ENCODE data around the gene PDE6D.

DNA sequence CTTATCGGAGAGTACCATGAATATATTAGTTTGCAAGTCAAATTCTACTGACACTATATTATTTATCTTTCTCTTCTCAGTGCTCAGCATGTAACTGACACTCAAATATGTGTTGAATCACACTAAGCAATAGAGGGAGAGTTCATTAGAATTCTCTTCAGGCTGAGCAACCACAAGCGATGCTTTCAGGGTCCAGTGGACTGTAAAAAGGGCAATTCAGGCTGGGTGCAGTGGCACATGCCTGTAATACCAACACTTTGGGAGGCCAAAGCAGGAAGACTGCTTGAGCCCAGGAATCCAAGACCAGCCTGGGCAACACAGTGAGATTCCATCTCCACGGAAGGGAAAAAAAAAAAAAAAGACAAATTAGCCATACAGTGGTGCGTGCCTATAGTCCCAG, 16.3 kb downstream of the PDE6D start:
- TF ChIP-seq HDGF (IDR thresholded peaks at IDR 0.05; ENCODE audit: borderline replicate concordance) (no peak), L3MBTL2 (conservative IDR thresholded peaks at IDR 0.05) (no peak), BHLHE40 (IDR thresholded peaks at IDR 0.05; ENCODE audit: borderline replicate concordance) (no peak), FOXK2 (IDR thresholded peaks at IDR 0.05) (no peak), SUZ12 (IDR thresholded peaks at IDR 0.05) (no peak), SP1 (IDR thresholded peaks at IDR 0.05) (no peak), FOXM1 (IDR thresholded peaks at IDR 0.05; ENCODE audit: borderline replicate concordance) (no peak), ELF4 (IDR thresholded peaks at IDR 0.05) (no peak), TARDBP (IDR thresholded peaks at IDR 0.05) (no peak), FOXA1 (IDR thresholded peaks at IDR 0.05) (no peak), NFRKB (IDR thresholded peaks at IDR 0.05) (no peak), ARNT (IDR thresholded peaks at IDR 0.05) (no peak), ZNF384 (IDR thresholded peaks at IDR 0.05) (no peak)
- TF ChIP-seq, protein P1, sequence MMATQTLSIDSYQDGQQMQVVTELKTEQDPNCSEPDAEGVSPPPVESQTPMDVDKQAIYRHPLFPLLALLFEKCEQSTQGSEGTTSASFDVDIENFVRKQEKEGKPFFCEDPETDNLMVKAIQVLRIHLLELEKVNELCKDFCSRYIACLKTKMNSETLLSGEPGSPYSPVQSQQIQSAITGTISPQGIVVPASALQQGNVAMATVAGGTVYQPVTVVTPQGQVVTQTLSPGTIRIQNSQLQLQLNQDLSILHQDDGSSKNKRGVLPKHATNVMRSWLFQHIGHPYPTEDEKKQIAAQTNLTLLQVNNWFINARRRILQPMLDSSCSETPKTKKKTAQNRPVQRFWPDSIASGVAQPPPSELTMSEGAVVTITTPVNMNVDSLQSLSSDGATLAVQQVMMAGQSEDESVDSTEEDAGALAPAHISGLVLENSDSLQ (IDR thresholded peaks at IDR 0.05): no peak
